GM19351 (cell line): ENCODE data around the gene IFNL4.

Experiments
- ATAC-seq: cut with Tn5 transposase; IDR thresholded peaks from one replicate; pipeline ENCODE4 v1.9.1; 2021; ENCODE audit warnings: mild to moderate bottlenecking, moderate library complexity; ENCODE audit not compliant: unreplicated experiment

IFNL4 gene

GRCh38 chr19:39196320-39196719, 52.3 kb downstream of the IFNL4 start:
- ATAC-seq = no peak
